Liver (tissue), 3 donors: Measurements from ENCODE around the gene RNF149.
A peak's percentile ranks its signal among the peaks of the same experiment; 100 is the strongest.

Experiments used
- RAD21 ChIP-seq, 2 donors: IDR thresholded peaks; 2 replicates each; pipeline ENCODE4 v1.6.1; 2016; ENCODE audit warnings: antibody characterized with exemption in 2 of 2, mild to moderate bottlenecking in 2 of 2
- TF ChIP-seq, protein P1 (sequence below): fragments of 150-350 bp; IDR thresholded peaks from 2 replicates; pipeline ENCODE4 v1.5.1; 2017; ENCODE audit warnings: improper control_type of control experiment, low read depth, low read length; ENCODE audit not compliant: missing input control
- TF ChIP-seq, protein P2 (sequence below): IDR thresholded peaks from 2 replicates; pipeline ENCODE4 v1.6.1; 2016; ENCODE audit warnings: antibody characterized with exemption
- donor health status: healthy.
- donor health status: healthy.

DNA sequence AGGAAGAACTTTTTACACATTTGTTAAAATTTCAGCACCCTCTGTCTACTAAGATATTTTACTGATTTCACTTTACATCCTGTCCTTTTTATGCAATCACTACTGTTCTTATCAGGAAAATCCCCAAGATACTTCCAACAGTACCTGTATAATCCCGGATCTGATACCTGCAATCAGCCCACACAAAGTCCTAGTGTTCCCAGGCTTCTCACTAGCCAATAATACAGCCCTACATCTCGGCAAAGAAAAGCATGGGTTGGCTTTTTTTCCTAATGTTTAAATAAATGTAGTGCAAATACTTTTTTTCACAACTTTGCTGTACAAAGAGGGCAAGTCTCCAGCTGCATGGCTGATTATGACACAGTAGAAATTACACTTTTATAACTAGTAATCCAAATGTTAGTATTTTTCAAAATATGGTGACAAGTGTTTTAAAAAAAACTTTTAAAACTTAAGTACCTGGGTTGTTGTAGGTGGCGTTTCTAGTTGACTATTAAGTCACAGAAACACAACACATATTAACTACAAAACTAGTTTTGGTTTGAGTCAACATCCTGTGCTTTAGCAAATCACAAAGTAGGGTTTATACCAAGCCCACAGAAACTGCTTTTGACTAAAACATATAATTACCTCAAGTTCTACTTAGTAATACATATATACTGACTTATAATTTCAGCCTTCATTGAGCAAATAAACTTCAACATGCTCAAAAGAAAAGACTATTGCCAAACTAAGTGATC lies 36.3 kb downstream of the RNF149 start:
- TF ChIP-seq, protein P1, sequence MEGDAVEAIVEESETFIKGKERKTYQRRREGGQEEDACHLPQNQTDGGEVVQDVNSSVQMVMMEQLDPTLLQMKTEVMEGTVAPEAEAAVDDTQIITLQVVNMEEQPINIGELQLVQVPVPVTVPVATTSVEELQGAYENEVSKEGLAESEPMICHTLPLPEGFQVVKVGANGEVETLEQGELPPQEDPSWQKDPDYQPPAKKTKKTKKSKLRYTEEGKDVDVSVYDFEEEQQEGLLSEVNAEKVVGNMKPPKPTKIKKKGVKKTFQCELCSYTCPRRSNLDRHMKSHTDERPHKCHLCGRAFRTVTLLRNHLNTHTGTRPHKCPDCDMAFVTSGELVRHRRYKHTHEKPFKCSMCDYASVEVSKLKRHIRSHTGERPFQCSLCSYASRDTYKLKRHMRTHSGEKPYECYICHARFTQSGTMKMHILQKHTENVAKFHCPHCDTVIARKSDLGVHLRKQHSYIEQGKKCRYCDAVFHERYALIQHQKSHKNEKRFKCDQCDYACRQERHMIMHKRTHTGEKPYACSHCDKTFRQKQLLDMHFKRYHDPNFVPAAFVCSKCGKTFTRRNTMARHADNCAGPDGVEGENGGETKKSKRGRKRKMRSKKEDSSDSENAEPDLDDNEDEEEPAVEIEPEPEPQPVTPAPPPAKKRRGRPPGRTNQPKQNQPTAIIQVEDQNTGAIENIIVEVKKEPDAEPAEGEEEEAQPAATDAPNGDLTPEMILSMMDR, result no peak
- TF ChIP-seq, protein P2, sequence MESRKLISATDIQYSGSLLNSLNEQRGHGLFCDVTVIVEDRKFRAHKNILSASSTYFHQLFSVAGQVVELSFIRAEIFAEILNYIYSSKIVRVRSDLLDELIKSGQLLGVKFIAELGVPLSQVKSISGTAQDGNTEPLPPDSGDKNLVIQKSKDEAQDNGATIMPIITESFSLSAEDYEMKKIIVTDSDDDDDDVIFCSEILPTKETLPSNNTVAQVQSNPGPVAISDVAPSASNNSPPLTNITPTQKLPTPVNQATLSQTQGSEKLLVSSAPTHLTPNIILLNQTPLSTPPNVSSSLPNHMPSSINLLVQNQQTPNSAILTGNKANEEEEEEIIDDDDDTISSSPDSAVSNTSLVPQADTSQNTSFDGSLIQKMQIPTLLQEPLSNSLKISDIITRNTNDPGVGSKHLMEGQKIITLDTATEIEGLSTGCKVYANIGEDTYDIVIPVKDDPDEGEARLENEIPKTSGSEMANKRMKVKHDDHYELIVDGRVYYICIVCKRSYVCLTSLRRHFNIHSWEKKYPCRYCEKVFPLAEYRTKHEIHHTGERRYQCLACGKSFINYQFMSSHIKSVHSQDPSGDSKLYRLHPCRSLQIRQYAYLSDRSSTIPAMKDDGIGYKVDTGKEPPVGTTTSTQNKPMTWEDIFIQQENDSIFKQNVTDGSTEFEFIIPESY, result peak; percentile 21
- no peak for TF ChIP-seq RAD21 (IDR thresholded peaks at IDR 0.05)
